Tibial artery (tissue), 4 donors: ENCODE data around the gene CD47.

Experiments used
- DNase-seq, 2 donors: peaks; one replicate each; pipeline ENCODE4 v3.0.0-alpha.2; 2019
- H3K27ac ChIP-seq, 2 donors: fragments of 200-600 bp; sonication (generic) in 1 of 2; 1 replicate in 1 of 2; 2 replicates in 1 of 2; pipeline ENCODE4 v1.5.1; 2018 to 2019; ENCODE audit warnings: mild to moderate bottlenecking in 1 of 2
- H3K27me3 ChIP-seq, 2 donors: fragments of 200-600 bp; sonication (generic) in 1 of 2; one replicate each; pipeline versions ENCODE4 v1.5.1 to v1.6.0; 2016 to 2019
- H3K36me3 ChIP-seq, 3 donors: fragments of 200-600 bp; sonication (generic) in 2 of 3; one replicate each; pipeline ENCODE4 v1.5.1; 2016 to 2019; ENCODE audit warnings: mild to moderate bottlenecking in 2 of 3
- H3K4me1 ChIP-seq, 4 donors: fragments of 200-600 bp; sonication (generic) in 2 of 4; 1 replicate in 3 of 4; 2 replicates in 1 of 4; pipeline ENCODE4 v1.5.1; 2016 to 2019
- H3K4me3 ChIP-seq, 2 donors: fragments of 200-600 bp; sonication (generic) in 1 of 2; 1 replicate in 1 of 2; 2 replicates in 1 of 2; pipeline ENCODE4 v1.5.1; 2018 to 2019; ENCODE audit warnings: mild to moderate bottlenecking in 2 of 2
- H3K9me3 ChIP-seq, 3 donors: fragments of 200-600 bp; sonication (generic) in 1 of 3; one replicate each; pipeline ENCODE4 v1.5.1; 2016 to 2019
- intact Hi-C: fragments of 100-400 bp; cut with DNase I; formaldehyde crosslinking; loops from one replicate; pipeline ENCODE4 v1.15.0; 2023; ENCODE audit warnings: low total_unique reads
- TF ChIP-seq, protein P1 (sequence below), 2 experiments: fragments of 200-600 bp in 1 of 2; fragments of 450-650 bp in 1 of 2; IDR thresholded peaks; one replicate each; pipeline ENCODE4 v1.5.1; 2017 to 2019; ENCODE audit warnings: antibody characterized with exemption in 2 of 2, mild to moderate bottlenecking in 1 of 2, moderate library complexity in 1 of 2

CD47 gene

DNA sequence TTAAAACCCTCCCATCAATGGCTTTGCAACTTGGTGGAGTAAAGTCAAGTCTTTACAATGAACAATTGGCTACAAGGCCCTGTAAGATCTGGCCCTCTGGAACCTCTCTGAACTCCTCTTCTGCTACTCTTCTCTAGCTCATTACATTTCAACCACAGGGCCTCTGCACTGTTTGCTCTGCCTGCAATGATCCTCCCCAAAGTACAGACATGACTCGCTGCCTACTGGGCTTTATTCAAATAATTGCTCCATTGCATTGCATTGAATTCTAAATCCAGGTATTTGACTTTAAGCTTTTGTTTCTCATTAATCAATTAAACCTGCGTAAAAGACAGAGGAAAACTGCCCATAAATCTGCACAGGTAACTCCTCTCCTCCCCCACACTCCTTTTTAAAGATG, 96.7 kb downstream of the CD47 start:
- Histone ChIP-seq H3K4me1 (no peaks in the 10 kb centered on the region), H3K27ac (no peak overlapping the region), H3K9me3 (no peaks in the 10 kb centered on the region), H3K36me3 (no peaks in the 10 kb centered on the region), H3K4me3 (no peak overlapping the region), H3K27me3 (no peaks in the 10 kb centered on the region)
- DNase-seq = no peak
- TF ChIP-seq, protein P1, sequence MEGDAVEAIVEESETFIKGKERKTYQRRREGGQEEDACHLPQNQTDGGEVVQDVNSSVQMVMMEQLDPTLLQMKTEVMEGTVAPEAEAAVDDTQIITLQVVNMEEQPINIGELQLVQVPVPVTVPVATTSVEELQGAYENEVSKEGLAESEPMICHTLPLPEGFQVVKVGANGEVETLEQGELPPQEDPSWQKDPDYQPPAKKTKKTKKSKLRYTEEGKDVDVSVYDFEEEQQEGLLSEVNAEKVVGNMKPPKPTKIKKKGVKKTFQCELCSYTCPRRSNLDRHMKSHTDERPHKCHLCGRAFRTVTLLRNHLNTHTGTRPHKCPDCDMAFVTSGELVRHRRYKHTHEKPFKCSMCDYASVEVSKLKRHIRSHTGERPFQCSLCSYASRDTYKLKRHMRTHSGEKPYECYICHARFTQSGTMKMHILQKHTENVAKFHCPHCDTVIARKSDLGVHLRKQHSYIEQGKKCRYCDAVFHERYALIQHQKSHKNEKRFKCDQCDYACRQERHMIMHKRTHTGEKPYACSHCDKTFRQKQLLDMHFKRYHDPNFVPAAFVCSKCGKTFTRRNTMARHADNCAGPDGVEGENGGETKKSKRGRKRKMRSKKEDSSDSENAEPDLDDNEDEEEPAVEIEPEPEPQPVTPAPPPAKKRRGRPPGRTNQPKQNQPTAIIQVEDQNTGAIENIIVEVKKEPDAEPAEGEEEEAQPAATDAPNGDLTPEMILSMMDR (IDR thresholded peaks at IDR 0.05) = no peak
- intact Hi-C loops = no loop called here

DNA sequence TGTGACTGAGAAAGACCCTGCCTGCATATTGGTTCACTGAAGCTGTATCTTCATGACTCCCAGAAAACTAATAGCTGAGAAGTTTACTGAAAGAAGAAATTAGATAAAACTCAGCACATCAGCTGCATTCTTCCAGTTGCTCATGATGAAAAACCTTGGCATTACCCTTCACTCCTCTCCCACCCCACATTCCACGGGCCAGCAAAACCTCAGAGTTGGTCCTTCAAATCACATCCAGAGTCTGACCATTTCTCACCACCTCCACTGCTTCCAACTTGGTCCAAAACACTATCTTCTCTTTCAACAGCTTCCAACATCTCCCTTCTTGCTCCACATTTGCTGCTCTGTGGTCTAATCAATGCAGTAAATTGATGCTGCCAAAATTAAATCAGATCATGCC, 97.1 kb downstream of the CD47 start:
- Histone ChIP-seq H3K4me3 (no peak overlapping the region), H3K36me3 (no peaks in the 10 kb centered on the region), H3K27ac (no peak overlapping the region), H3K4me1 (peaks cover 0 to 2% (median under 1%) of the 10 kb centered on the region in 4 donors), H3K9me3 (no peaks in the 10 kb centered on the region), H3K27me3 (no peaks in the 10 kb centered on the region)
- intact Hi-C loops = no loop called here
- TF ChIP-seq, protein P1 (IDR thresholded peaks at IDR 0.05) = no peak
- DNase-seq = no peak
